HCT116 (cell line): ENCODE data around the gene S100A1.

Source experiments
- ATF3 ChIP-seq: IDR thresholded peaks from 2 replicates; pipeline ENCODE4 v1.6.1; 2012
- CTCF ChIP-seq, 3 experiments: fragments of 200-600 bp in 1 of 3; sonication (generic) in 1 of 3; IDR thresholded peaks in 2 of 3; conservative IDR thresholded peaks in 1 of 3; 2 replicates each; pipeline ENCODE4 v1.5.1; 2012 to 2017; ENCODE audit warnings: low read depth in 2 of 3, low read length in 2 of 3, antibody characterized with exemption in 1 of 3, borderline replicate concordance in 1 of 3, control low read depth in 1 of 3, mild to moderate bottlenecking in 1 of 3, mixed read lengths in 1 of 3, mixed run types in 1 of 3, moderate library complexity in 1 of 3; ENCODE audit not compliant: insufficient read depth in 1 of 3
- EZH2 ChIP-seq: fragments of 200-600 bp; sonication (generic); IDR thresholded peaks from 2 replicates; pipeline ENCODE4 v1.6.1; 2017; ENCODE audit warnings: antibody characterized with exemption, mixed run types
- EZH2phosphoT487 ChIP-seq: fragments of 200-600 bp; IDR thresholded peaks from 2 replicates; pipeline ENCODE4 v1.6.1; 2018; ENCODE audit warnings: antibody characterized with exemption, borderline replicate concordance
- JUND ChIP-seq: IDR thresholded peaks from 2 replicates; pipeline ENCODE4 v1.6.1; 2012
- POLR2A ChIP-seq: IDR thresholded peaks from 2 replicates; pipeline ENCODE4 v1.7.0; 2011; ENCODE audit warnings: borderline replicate concordance; ENCODE audit not compliant: insufficient read depth, insufficient read length; ENCODE audit errors: extremely low read depth
- RAD21 ChIP-seq: IDR thresholded peaks from 2 replicates; pipeline ENCODE4 v1.6.1; 2012; ENCODE audit warnings: low read depth, mild to moderate bottlenecking
- ZNF274 ChIP-seq: fragments of 200-500 bp; sonication (Bioruptor generic); IDR thresholded peaks from 2 replicates; pipeline ENCODE4 v1.6.1; 2014; ENCODE audit warnings: mild to moderate bottlenecking, low read depth, low read length, inconsistent platforms

GRCh38 chr1:153651771-153652170, 23.5 kb downstream of the S100A1 start:
- no peak for TF ChIP-seq POLR2A
- no peak for TF ChIP-seq EZH2phosphoT487
- no peak for TF ChIP-seq ZNF274
- TF ChIP-seq RAD21 = no peak
- TF ChIP-seq CTCF (IDR thresholded peaks at IDR 0.05 in 2 of 3, conservative IDR thresholded peaks at IDR 0.05 in 1 of 3; ENCODE audit: borderline replicate concordance in 1 of 3, insufficient read depth in 1 of 3, low read depth in 2 of 3, low read length in 2 of 3) = no peak
- TF ChIP-seq JUND = no peak
- no peak for TF ChIP-seq EZH2
- TF ChIP-seq ATF3 = no peak
